ENCODE data around the gene SPECC1. TPM values are rescaled to one million over a fixed set of nuclear protein-coding genes. Genes with fewer than 3 reads are reported as not detected.

SPECC1 gene
- total and polyA plus RNA-seq, 8 donors, result 6.1 to 38.3 (median 7.1) TPM

DNA sequence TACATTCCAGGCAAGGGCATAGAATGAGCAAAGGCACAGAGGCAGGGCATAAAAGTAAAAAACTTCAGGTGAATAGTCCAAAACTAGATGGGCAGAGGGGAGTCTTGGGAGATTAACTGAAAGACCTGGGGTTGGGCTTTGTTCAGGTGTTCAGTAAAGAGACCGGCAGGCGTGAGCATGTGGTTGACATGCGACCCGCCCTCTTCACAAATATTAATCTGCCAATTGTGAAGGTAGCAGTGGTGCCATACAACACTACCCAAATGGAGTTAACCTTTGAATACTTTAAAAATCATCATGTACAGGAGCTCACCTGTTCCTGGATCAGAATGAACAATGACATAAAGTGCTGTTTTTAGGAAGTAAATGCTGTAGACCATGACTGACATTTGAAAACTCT, 232.7 kb downstream of the SPECC1 start:
- Histone ChIP-seq H3K4me3 (no peak overlapping the region), H3K36me3 (peaks cover 0 to 15% of the 10 kb centered on the region in 2 donors), H3K27ac (no peak overlapping the region), H3K27me3 (no peaks in the 10 kb centered on the region), H3K9me3 (no peaks in the 10 kb centered on the region), H3K4me1 (no peaks in the 10 kb centered on the region)
- intact Hi-C loops (cut with DNase I), result no loop called here
- ATAC-seq, result no peak
- TF ChIP-seq, protein P1, sequence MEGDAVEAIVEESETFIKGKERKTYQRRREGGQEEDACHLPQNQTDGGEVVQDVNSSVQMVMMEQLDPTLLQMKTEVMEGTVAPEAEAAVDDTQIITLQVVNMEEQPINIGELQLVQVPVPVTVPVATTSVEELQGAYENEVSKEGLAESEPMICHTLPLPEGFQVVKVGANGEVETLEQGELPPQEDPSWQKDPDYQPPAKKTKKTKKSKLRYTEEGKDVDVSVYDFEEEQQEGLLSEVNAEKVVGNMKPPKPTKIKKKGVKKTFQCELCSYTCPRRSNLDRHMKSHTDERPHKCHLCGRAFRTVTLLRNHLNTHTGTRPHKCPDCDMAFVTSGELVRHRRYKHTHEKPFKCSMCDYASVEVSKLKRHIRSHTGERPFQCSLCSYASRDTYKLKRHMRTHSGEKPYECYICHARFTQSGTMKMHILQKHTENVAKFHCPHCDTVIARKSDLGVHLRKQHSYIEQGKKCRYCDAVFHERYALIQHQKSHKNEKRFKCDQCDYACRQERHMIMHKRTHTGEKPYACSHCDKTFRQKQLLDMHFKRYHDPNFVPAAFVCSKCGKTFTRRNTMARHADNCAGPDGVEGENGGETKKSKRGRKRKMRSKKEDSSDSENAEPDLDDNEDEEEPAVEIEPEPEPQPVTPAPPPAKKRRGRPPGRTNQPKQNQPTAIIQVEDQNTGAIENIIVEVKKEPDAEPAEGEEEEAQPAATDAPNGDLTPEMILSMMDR (IDR thresholded peaks at IDR 0.05), result no peak
- no peak for DNase-seq

DNA sequence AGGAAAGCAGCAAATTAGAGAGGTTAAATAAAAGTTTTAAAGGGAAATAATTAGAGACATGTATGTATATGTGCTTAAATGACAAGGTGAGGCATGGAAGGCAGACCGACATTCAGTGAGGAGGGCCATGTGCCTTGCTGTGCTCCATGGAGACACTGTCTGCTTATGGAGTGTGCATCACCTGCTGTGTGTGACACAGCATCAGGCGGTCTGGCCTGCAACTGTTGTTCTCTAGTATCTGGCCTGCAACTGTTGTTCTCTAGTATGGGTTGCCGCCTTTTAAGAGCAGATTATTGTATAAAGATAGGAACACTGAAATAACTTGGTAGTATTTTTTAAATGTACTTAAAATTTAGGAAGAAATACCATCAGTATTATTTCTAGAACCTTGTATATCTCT, 233.1 kb downstream of the SPECC1 start:
- Histone ChIP-seq H3K27ac (no peak overlapping the region), H3K4me1 (no peaks in the 10 kb centered on the region), H3K9me3 (no peaks in the 10 kb centered on the region), H3K4me3 (no peak overlapping the region), H3K27me3 (no peaks in the 10 kb centered on the region), H3K36me3 (peaks cover 0 to 12% of the 10 kb centered on the region in 2 donors)
- intact Hi-C loops (cut with DNase I), result no loop called here
- ATAC-seq (no peak), DNase-seq (no peak)
- TF ChIP-seq, protein P1 (IDR thresholded peaks at IDR 0.05), result no peak

DNA sequence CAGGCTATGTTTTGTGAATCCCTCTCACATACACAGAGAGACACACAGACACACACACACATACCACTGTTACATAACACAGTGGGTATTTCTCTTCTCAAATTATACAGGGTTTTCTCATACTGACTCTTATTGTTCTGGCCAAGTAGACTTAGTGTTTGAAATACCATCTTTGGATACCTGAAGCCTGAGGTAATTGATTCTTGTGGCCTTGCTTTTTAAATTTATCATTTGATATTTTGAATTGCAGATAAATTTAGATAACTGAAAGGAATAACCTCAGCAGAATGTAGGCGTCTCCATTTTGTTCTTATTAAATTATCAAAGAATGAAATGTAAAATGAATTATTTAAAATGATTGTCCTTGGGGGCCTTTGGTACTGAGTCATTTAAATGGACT, 234.4 kb downstream of the SPECC1 start:
- Histone ChIP-seq H3K4me3 (no peak overlapping the region), H3K27ac (no peak overlapping the region), H3K4me1 (no peaks in the 10 kb centered on the region), H3K9me3 (no peaks in the 10 kb centered on the region), H3K27me3 (no peaks in the 10 kb centered on the region), H3K36me3 (peaks cover 0 to 12% of the 10 kb centered on the region in 2 donors)
- TF ChIP-seq, protein P1 (IDR thresholded peaks at IDR 0.05), result no peak
- no peak for ATAC-seq
- no peak for DNase-seq
- intact Hi-C loops (cut with DNase I), result no loop called here

DNA sequence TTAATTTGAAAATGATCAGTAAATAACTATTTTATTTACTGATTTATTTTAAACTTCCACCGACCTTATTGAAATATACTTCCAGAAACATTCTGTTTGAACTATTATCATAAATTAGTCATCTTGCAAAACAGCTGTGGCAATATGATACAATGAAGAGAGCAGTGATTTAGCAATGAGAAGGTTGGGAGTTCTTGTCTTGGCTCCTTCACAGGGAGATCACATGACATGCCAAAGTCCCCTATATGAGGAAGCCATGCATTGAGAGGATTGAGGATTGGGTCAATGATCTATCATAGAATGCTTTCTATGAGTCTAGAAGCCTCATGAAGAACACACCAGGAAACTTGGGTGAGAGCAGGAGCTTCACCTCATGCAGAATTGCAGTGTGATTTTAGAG, 235.5 kb downstream of the SPECC1 start:
- Histone ChIP-seq H3K27me3 (no peaks in the 10 kb centered on the region), H3K36me3 (peaks cover 0 to 19% of the 10 kb centered on the region in 2 donors), H3K27ac (no peak overlapping the region), H3K4me3 (no peak overlapping the region), H3K4me1 (no peaks in the 10 kb centered on the region), H3K9me3 (peaks cover 0 to 4% of the 10 kb centered on the region in 2 donors)
- DNase-seq, result no peak
- ATAC-seq, result no peak
- intact Hi-C loops (cut with DNase I), result no loop called here
- TF ChIP-seq, protein P1 (IDR thresholded peaks at IDR 0.05), result no peak

DNA sequence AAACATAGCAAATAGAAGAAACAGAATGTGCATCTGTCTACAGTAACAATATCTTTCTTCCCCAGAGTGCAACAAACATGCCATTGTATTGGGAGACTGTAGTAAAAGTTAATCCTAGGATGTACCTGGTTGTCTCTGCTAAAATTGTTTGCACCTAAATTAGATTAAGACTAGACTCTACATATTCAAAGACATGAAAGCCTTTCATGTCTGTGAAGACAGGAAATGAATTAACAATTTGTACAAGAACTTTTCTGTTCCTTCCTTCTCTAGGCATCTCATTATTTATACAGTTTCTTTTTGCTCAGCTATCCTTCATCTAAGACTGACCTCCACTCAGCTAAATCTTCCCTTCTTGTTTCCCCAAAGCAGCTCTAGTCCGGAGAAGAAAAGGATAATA, 237.5 kb downstream of the SPECC1 start:
- intact Hi-C loops (cut with DNase I), result no loop called here
- H3K4me3 ChIP-seq, result no peak overlapping the region
- TF ChIP-seq, protein P1 (IDR thresholded peaks at IDR 0.05), result no peak
- DNase-seq (no peak), ATAC-seq (no peak)
- peaks cover 0 to 19% of the 10 kb centered on the region in 2 donors for H3K36me3 ChIP-seq
- peaks cover 0 to 4% of the 10 kb centered on the region in 2 donors for H3K9me3 ChIP-seq
- H3K27me3 ChIP-seq, result no peaks in the 10 kb centered on the region
- no peak overlapping the region for H3K27ac ChIP-seq
- H3K4me1 ChIP-seq, result no peaks in the 10 kb centered on the region
